ENCODE data around the gene SFT2D1. TPM values are rescaled to one million over a fixed set of nuclear protein-coding genes. Genes with fewer than 3 reads are reported as not detected.
"Not testable (repeated sequence)": the region's sequence is repeated elsewhere in the genome, so short reads cannot be mapped to it uniquely, and the experiment has no call there.

Gene SFT2D1
- total and polyA plus RNA-seq, 2 of the 4 experiments (the other 2 are of a cell fraction): 10.2 to 45.8 TPM

- H3K4me1 ChIP-seq (ENCODE audit: control insufficient read depth, insufficient read depth, low read length); H3K9ac ChIP-seq (ENCODE audit: low read depth, low read length); H3K23ac ChIP-seq (ENCODE audit: low read depth, low read length); H2BK15ac ChIP-seq (ENCODE audit: low read depth, low read length); H3K36me3 ChIP-seq (ENCODE audit: control insufficient read depth, insufficient read depth, low read length); H3K27ac ChIP-seq (ENCODE audit: insufficient read depth, low read length); H2BK5ac ChIP-seq (ENCODE audit: low read depth, low read length, poor library complexity, severe bottlenecking); H4K8ac ChIP-seq (ENCODE audit: low read depth in 2 of 2, low read length in 2 of 2); intact Hi-C loops (cut with micrococcal nuclease); H2AK5ac ChIP-seq (ENCODE audit: low read depth, low read length); H3K56ac ChIP-seq (ENCODE audit: extremely low read depth, insufficient read depth, low read length); H4K91ac ChIP-seq (ENCODE audit: insufficient read depth, low read depth, low read length); H2AK9ac ChIP-seq (replicated peaks; ENCODE audit: low read depth, low read length, poor library complexity); H3K4me3 ChIP-seq (ENCODE audit: insufficient read depth, low read depth, low read length); H4K20me1 ChIP-seq (ENCODE audit: insufficient read depth, low read length); H4K5ac ChIP-seq (ENCODE audit: low read depth, low read length); H3K4ac ChIP-seq (ENCODE audit: low read depth, low read length); ATAC-seq (ENCODE audit: low read depth); H3K9me3 ChIP-seq (ENCODE audit: control insufficient read depth, insufficient read depth, low read length); DNase-seq; H3K9me1 ChIP-seq (ENCODE audit: insufficient read depth, low read length); BruUV-seq (replicated peaks); H3K4me2 ChIP-seq (ENCODE audit: low read depth, low read length); H2AFZ ChIP-seq (replicated peaks; ENCODE audit: low read length, poor library complexity); dilution Hi-C loops (cut with HindIII; ENCODE audit: low sequenced_read_pairs, unreplicated experiment); in situ Hi-C loops (cut with MboI; ENCODE audit: low sequenced_read_pairs); H3K18ac ChIP-seq (ENCODE audit: low read depth, low read length); H3K27me3 ChIP-seq (ENCODE audit: control insufficient read depth, insufficient read depth, low read length); H2BK20ac ChIP-seq (ENCODE audit: low read depth, low read length); CTCF ChIA-PET; H3K14ac ChIP-seq (replicated peaks; ENCODE audit: low read depth, low read length); H2BK120ac ChIP-seq (ENCODE audit: low read depth, low read length): not testable (repeated sequence)
- POLR2A ChIA-PET (ENCODE audit: unreplicated experiment): interaction anchor here (0.6 kb wide), 1 partner anchor 63 kb away, joined by 3 read pairs; no protein-coding TSS in a partner anchor
- 85% methylated on average over 4 of the region's 9 CpGs; no CpG with 5 or more reads in 1 of the 2 experiments for WGBS, 2 experiments (ENCODE audit: extremely low coverage in 2 of 2, insufficient read length in 1 of 2)
- peaks cover 4 to 18% of the 10 kb centered on the region in 2 experiments; a peak in 3 of 4 replicates for H3K79me1 ChIP-seq (ENCODE audit: low read depth in 1 of 2, low read length in 2 of 2)
These were observed 3.3 kb upstream of the SFT2D1 start for GRCh38 chr6:166345672-166346071.

GRCh38 chr6:166344921-166345320, 2.6 kb upstream of the SFT2D1 start:
- ATAC-seq (ENCODE audit: low read depth); H4K8ac ChIP-seq (ENCODE audit: low read depth in 2 of 2, low read length in 2 of 2); H2AK5ac ChIP-seq (ENCODE audit: low read depth, low read length); H3K9me1 ChIP-seq (ENCODE audit: insufficient read depth, low read length); H2AFZ ChIP-seq (replicated peaks; ENCODE audit: low read length, poor library complexity); DNase-seq; H3K18ac ChIP-seq (ENCODE audit: low read depth, low read length); H2BK20ac ChIP-seq (ENCODE audit: low read depth, low read length); H3K14ac ChIP-seq (replicated peaks; ENCODE audit: low read depth, low read length); H3K27me3 ChIP-seq (ENCODE audit: control insufficient read depth, insufficient read depth, low read length); H3K36me3 ChIP-seq (ENCODE audit: control insufficient read depth, insufficient read depth, low read length); H3K9ac ChIP-seq (ENCODE audit: low read depth, low read length); H2BK5ac ChIP-seq (ENCODE audit: low read depth, low read length, poor library complexity, severe bottlenecking); H3K4ac ChIP-seq (ENCODE audit: low read depth, low read length); H4K91ac ChIP-seq (ENCODE audit: insufficient read depth, low read depth, low read length); in situ Hi-C loops (cut with MboI; ENCODE audit: low sequenced_read_pairs); H2BK120ac ChIP-seq (ENCODE audit: low read depth, low read length); H3K4me2 ChIP-seq (ENCODE audit: low read depth, low read length); H3K23ac ChIP-seq (ENCODE audit: low read depth, low read length); H3K9me3 ChIP-seq (ENCODE audit: control insufficient read depth, insufficient read depth, low read length); H3K56ac ChIP-seq (ENCODE audit: extremely low read depth, insufficient read depth, low read length); dilution Hi-C loops (cut with HindIII; ENCODE audit: low sequenced_read_pairs, unreplicated experiment); H3K27ac ChIP-seq (ENCODE audit: insufficient read depth, low read length); intact Hi-C loops (cut with micrococcal nuclease); H4K5ac ChIP-seq (ENCODE audit: low read depth, low read length); H2BK15ac ChIP-seq (ENCODE audit: low read depth, low read length); H3K4me3 ChIP-seq (ENCODE audit: insufficient read depth, low read depth, low read length); CTCF ChIA-PET; H3K4me1 ChIP-seq (ENCODE audit: control insufficient read depth, insufficient read depth, low read length); H2AK9ac ChIP-seq (replicated peaks; ENCODE audit: low read depth, low read length, poor library complexity); BruUV-seq (replicated peaks): not testable (repeated sequence)
- WGBS, 2 experiments (ENCODE audit: extremely low coverage in 2 of 2, insufficient read length in 1 of 2): 70% methylated on average over 2 of the region's 2 CpGs; no CpG with 5 or more reads in 1 of the 2 experiments
- peaks cover 12% of the 10 kb centered on the region; the same call in 1 of the 2 replicates for H4K20me1 ChIP-seq (ENCODE audit: insufficient read depth, low read length)
- POLR2A ChIA-PET (ENCODE audit: unreplicated experiment): interaction anchor here (0.6 kb wide), 1 partner anchor 62 kb away, joined by 3 read pairs; no protein-coding TSS in a partner anchor
- H3K79me1 ChIP-seq (ENCODE audit: low read depth in 1 of 2, low read length in 2 of 2): peaks cover 4 to 25% of the 10 kb centered on the region in 2 experiments; a peak in 3 of 4 replicates
